Spleen (tissue), 11 donors: Measurements from ENCODE around the gene METTL23. TPM values are rescaled to one million over a fixed set of nuclear protein-coding genes. Genes with fewer than 3 reads are reported as not detected.

Experiments used
- DNase-seq: peaks from one replicate; pipeline ENCODE4 v3.0.0-alpha.2; 2020
- H3K27ac ChIP-seq, 8 donors: fragments of 200-600 bp; sonication (generic) in 7 of 8; 1 replicate in 4 of 8; 2 replicates in 4 of 8; pipeline versions ENCODE4 v1.5.0 to v1.8.0; 2016 to 2021; ENCODE audit warnings: inconsistent platforms in 4 of 8, mild to moderate bottlenecking in 4 of 8, moderate library complexity in 1 of 8
- H3K27me3 ChIP-seq, 7 donors: fragments of 200-600 bp; sonication (generic) in 6 of 7; replicated peaks in 1 of 7; 1 replicate in 4 of 7; 2 replicates in 3 of 7; pipeline versions ENCODE4 v1.5.0 to v1.8.0; 2016 to 2021; ENCODE audit warnings: inconsistent platforms in 3 of 7, mild to moderate bottlenecking in 1 of 7
- H3K36me3 ChIP-seq, 6 donors: fragments of 200-600 bp; sonication (generic) in 5 of 6; 1 replicate in 4 of 6; 2 replicates in 2 of 6; pipeline versions ENCODE4 v1.5.0 to v1.8.0; 2016 to 2021; ENCODE audit warnings: inconsistent platforms in 2 of 6
- H3K4me1 ChIP-seq, 6 donors: fragments of 200-600 bp; sonication (generic) in 5 of 6; 1 replicate in 3 of 6; 2 replicates in 3 of 6; pipeline versions ENCODE4 v1.5.0 to v1.8.0; 2016 to 2021; ENCODE audit warnings: inconsistent platforms in 3 of 6
- H3K4me3 ChIP-seq, 8 donors: fragments of 200-600 bp; sonication (generic) in 7 of 8; 1 replicate in 4 of 8; 2 replicates in 4 of 8; pipeline versions ENCODE4 v1.5.0 to v1.8.0; 2016 to 2021; ENCODE audit warnings: inconsistent platforms in 4 of 8, mild to moderate bottlenecking in 4 of 8, moderate library complexity in 2 of 8
- H3K9me3 ChIP-seq, 8 donors: fragments of 200-600 bp; sonication (generic) in 7 of 8; 1 replicate in 4 of 8; 2 replicates in 4 of 8; pipeline versions ENCODE4 v1.5.0 to v1.8.0; 2016 to 2021; ENCODE audit warnings: inconsistent platforms in 4 of 8
- CTCF ChIP-seq, 11 experiments: fragments of 200-600 bp in 7 of 11; fragments of 450-650 bp in 4 of 11; sonication (generic) in 4 of 11; IDR thresholded peaks in 8 of 11; conservative IDR thresholded peaks in 3 of 11; 1 replicate in 7 of 11; 2 replicates in 4 of 11; pipeline versions ENCODE4 v1.4.0 to v1.8.0; 2016 to 2021; ENCODE audit warnings: antibody characterized with exemption in 11 of 11, inconsistent platforms in 4 of 11, mild to moderate bottlenecking in 1 of 11
- POLR2A ChIP-seq, 3 donors: fragments of 450-650 bp; IDR thresholded peaks; one replicate each; pipeline ENCODE4 v1.5.1; 2017; ENCODE audit warnings: antibody characterized with exemption in 3 of 3, mild to moderate bottlenecking in 1 of 3
- POLR2AphosphoS5 ChIP-seq, 3 donors: sonication (generic); formaldehyde crosslinking; IDR thresholded peaks; one replicate each; pipeline ENCODE4 v1.5.1; 2017; ENCODE audit warnings: antibody characterized with exemption in 3 of 3
- WGBS, 5 donors: extraction: QIAGEN DNeasy Blood & Tissue Kit in 3 of 5; methylation state at CpG; one replicate each; pipeline versions ENCODE4 v1.1.5 to v1.1.7; 2013 to 2018; 5-methylcytosine and 5-hydroxymethylcytosine counted together
- intact Hi-C: fragments of 100-400 bp; cut with DNase I; formaldehyde crosslinking; loops from one replicate; pipeline ENCODE4 v1.15.0; 2023; ENCODE audit warnings: low total_unique reads
- polyA plus RNA-seq, 3 donors: library from polyadenylated mRNA; stranded (reverse); fragments of 200-250 nt; gene quantifications; one replicate each; pipeline ENCODE4 v1.2.1, GENCODE V29; 2013
- total RNA-seq, 7 donors: library from RNA; depleted of rRNA in 3 of 7; stranded (reverse); fragments of >200 nt in 3 of 7; fragmentation: NEBNext Ultra II Directional in 4 of 7; extraction: Animal tissue kit (Norgen Biotek cat#: 25700) in 4 of 7; gene quantifications; one replicate each; pipeline versions ENCODE4 v1.1.0 to v1.2.1, GENCODE V29; 2016 to 2021
- donor health status: healthy with polysubstance abuse.
- donor health status: DM: no; HTN: no; CAD: no; lungs with moderate emphysema.
- donor health status: DM: no; HTN: no; CAD: no.
- donor health status: Bipolar disorder and iron deficiency.
- donor health status: healthy.
- donor health status: DM: no; HTN: no; CAD: no.
- donor health status: DM: yes; HTN: yes; CAD: no.

Gene METTL23
- total and polyA plus RNA-seq, 10 donors, result 35.8 to 72.7 (median 49.5) TPM

- Histone ChIP-seq H3K27ac (peak overlapping the region in 1 of 8 donors; percentile 87), H3K36me3 (peaks cover 0 to 63% (median 40%) of the 10 kb centered on the region in 6 donors), H3K4me1 (peaks cover 19 to 91% (median 58%) of the 10 kb centered on the region in 6 donors), H3K4me3 (no peak overlapping the region), H3K9me3 (no peaks in the 10 kb centered on the region), H3K27me3 (peaks cover 0 to 5% (median 0%) of the 10 kb centered on the region in 7 donors)
- DNase-seq, result peak; percentile 50
- TF ChIP-seq CTCF (IDR thresholded peaks at IDR 0.05 in 8 of 11, conservative IDR thresholded peaks at IDR 0.05 in 3 of 11) (no peak), POLR2AphosphoS5 (IDR thresholded peaks at IDR 0.05) (no peak), POLR2A (IDR thresholded peaks at IDR 0.05) (no peak)
- 93 to 98% (median 96%) methylated on average over 7 of the region's 7 CpGs for WGBS, 5 donors
- intact Hi-C loops, result no loop called here
Observed at GRCh38 chr17:76713765-76714164, 12.9 kb upstream of the METTL23 start.

GRCh38 chr17:76714336-76714735, 12.3 kb upstream of the METTL23 start:
- peak overlapping the region in 7 of 8 donors; percentile 72 to 92 (median 87) for H3K27ac ChIP-seq
- H3K9me3 ChIP-seq, result no peaks in the 10 kb centered on the region
- TF ChIP-seq POLR2A (IDR thresholded peaks at IDR 0.05), result no peak
- no peak for TF ChIP-seq CTCF (IDR thresholded peaks at IDR 0.05 in 8 of 11, conservative IDR thresholded peaks at IDR 0.05 in 3 of 11)
- TF ChIP-seq POLR2AphosphoS5 (IDR thresholded peaks at IDR 0.05), result no peak
- WGBS, 5 donors, result 71 to 84% (median 72%) methylated on average over 5 of the region's 5 CpGs
- intact Hi-C loops, result no loop called here
- peak overlapping the region in 1 of 8 donors; percentile 56 for H3K4me3 ChIP-seq
- H3K36me3 ChIP-seq, result peaks cover 0 to 69% (median 45%) of the 10 kb centered on the region in 6 donors
- peaks cover 0 to 5% (median 0%) of the 10 kb centered on the region in 7 donors for H3K27me3 ChIP-seq
- H3K4me1 ChIP-seq, result peaks cover 17 to 87% (median 53%) of the 10 kb centered on the region in 6 donors
- peak; percentile 47 for DNase-seq

- DNase-seq, result peak; percentile 89
- H3K27me3 ChIP-seq, result peaks cover 0 to 4% (median 0%) of the 10 kb centered on the region in 7 donors
- H3K4me3 ChIP-seq, result peak overlapping the region in 1 of 8 donors; percentile 56
- TF ChIP-seq POLR2AphosphoS5 (IDR thresholded peaks at IDR 0.05), result peak in 1 of 3 donors; percentile 28
- peak; percentile 61 to 89 (median 74) for TF ChIP-seq CTCF (IDR thresholded peaks at IDR 0.05 in 8 of 11, conservative IDR thresholded peaks at IDR 0.05 in 3 of 11)
- no peak for TF ChIP-seq POLR2A (IDR thresholded peaks at IDR 0.05)
- H3K27ac ChIP-seq, result peak overlapping the region in 7 of 8 donors; percentile 72 to 92 (median 87)
- intact Hi-C loops, result no loop called here
- H3K9me3 ChIP-seq, result no peaks in the 10 kb centered on the region
- 4 to 13% (median 11%) methylated on average over 4 of the region's 4 CpGs for WGBS, 5 donors
- H3K4me1 ChIP-seq, result peaks cover 17 to 84% (median 47%) of the 10 kb centered on the region in 6 donors
- H3K36me3 ChIP-seq, result peaks cover 0 to 75% (median 52%) of the 10 kb centered on the region in 6 donors
Observed at GRCh38 chr17:76714822-76715495, 11.7 kb upstream of the METTL23 start.

- H3K27ac ChIP-seq, result peak overlapping the region in 7 of 8 donors; percentile 72 to 92 (median 87)
- intact Hi-C loops, result no loop called here
Observed at GRCh38 chr17:76715496-76715830, 11.2 kb upstream of the METTL23 start.

More at GRCh38 chr17:76715496-76715830, 11.2 kb upstream of the METTL23 start:
- Histone ChIP-seq H3K36me3 (peaks cover 0 to 80% (median 57%) of the 10 kb centered on the region in 6 donors), H3K27me3 (no peaks in the 10 kb centered on the region), H3K4me3 (peak overlapping the region in 1 of 8 donors; percentile 56), H3K9me3 (no peaks in the 10 kb centered on the region), H3K4me1 (peaks cover 17 to 82% (median 43%) of the 10 kb centered on the region in 6 donors)
- DNase-seq, result peak; percentile 72
- no peak for TF ChIP-seq POLR2AphosphoS5 (IDR thresholded peaks at IDR 0.05)
- no peak for TF ChIP-seq POLR2A (IDR thresholded peaks at IDR 0.05)
- TF ChIP-seq CTCF (IDR thresholded peaks at IDR 0.05 in 8 of 11, conservative IDR thresholded peaks at IDR 0.05 in 3 of 11), result no peak
- WGBS, 5 donors, result 76 to 83% (median 79%) methylated on average over 2 of the region's 2 CpGs
